ENCODE data around the gene FIGNL2.

GRCh38 chr12:51827925-51828818 is 20.3 kb downstream of the FIGNL2 start:
- no peak for TF ChIP-seq POLR2AphosphoS5 (IDR thresholded peaks at IDR 0.05)
- TF ChIP-seq, protein P1, sequence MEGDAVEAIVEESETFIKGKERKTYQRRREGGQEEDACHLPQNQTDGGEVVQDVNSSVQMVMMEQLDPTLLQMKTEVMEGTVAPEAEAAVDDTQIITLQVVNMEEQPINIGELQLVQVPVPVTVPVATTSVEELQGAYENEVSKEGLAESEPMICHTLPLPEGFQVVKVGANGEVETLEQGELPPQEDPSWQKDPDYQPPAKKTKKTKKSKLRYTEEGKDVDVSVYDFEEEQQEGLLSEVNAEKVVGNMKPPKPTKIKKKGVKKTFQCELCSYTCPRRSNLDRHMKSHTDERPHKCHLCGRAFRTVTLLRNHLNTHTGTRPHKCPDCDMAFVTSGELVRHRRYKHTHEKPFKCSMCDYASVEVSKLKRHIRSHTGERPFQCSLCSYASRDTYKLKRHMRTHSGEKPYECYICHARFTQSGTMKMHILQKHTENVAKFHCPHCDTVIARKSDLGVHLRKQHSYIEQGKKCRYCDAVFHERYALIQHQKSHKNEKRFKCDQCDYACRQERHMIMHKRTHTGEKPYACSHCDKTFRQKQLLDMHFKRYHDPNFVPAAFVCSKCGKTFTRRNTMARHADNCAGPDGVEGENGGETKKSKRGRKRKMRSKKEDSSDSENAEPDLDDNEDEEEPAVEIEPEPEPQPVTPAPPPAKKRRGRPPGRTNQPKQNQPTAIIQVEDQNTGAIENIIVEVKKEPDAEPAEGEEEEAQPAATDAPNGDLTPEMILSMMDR (IDR thresholded peaks at IDR 0.05): no peak

Data from upper lobe of left lung (tissue), 4 donors.